ENCODE measurements around the gene TMEM238. TPM values are rescaled to one million over a fixed set of nuclear protein-coding genes. Genes with fewer than 3 reads are reported as not detected.
A peak's percentile ranks its signal among the peaks of the same experiment; 100 is the strongest.
"Not testable (repeated sequence)": the region's sequence is repeated elsewhere in the genome, so short reads cannot be mapped to it uniquely, and the experiment has no call there.

Gene TMEM238
- total and polyA plus RNA-seq, 9 of the 15 experiments (the other 6 are each of a cell fraction or from before 2014, with no cell fraction given): 0.18 to 5.1 (median 1.3) TPM; not detected in 4

DNA sequence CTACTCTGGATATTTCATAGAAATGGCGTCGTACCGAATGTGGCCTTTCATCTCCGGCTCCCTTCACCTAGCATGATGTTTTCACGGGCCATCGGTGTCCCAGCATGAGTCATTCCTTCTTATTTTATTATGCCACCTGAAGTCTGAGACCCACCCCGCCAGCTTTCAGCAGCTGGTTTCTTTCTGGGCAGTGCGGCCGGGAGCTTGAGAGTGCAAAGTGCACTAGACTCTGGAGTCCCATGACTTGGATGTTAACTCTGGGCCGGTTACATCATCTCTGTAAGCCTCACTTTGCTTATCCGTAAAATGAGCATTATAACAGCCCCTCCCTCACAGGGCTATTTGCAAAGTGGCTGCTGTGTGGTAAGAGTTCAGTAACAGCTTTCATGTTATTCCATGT, 50.2 kb downstream of the TMEM238 start (continued):
- TF ChIP-seq, protein P1, sequence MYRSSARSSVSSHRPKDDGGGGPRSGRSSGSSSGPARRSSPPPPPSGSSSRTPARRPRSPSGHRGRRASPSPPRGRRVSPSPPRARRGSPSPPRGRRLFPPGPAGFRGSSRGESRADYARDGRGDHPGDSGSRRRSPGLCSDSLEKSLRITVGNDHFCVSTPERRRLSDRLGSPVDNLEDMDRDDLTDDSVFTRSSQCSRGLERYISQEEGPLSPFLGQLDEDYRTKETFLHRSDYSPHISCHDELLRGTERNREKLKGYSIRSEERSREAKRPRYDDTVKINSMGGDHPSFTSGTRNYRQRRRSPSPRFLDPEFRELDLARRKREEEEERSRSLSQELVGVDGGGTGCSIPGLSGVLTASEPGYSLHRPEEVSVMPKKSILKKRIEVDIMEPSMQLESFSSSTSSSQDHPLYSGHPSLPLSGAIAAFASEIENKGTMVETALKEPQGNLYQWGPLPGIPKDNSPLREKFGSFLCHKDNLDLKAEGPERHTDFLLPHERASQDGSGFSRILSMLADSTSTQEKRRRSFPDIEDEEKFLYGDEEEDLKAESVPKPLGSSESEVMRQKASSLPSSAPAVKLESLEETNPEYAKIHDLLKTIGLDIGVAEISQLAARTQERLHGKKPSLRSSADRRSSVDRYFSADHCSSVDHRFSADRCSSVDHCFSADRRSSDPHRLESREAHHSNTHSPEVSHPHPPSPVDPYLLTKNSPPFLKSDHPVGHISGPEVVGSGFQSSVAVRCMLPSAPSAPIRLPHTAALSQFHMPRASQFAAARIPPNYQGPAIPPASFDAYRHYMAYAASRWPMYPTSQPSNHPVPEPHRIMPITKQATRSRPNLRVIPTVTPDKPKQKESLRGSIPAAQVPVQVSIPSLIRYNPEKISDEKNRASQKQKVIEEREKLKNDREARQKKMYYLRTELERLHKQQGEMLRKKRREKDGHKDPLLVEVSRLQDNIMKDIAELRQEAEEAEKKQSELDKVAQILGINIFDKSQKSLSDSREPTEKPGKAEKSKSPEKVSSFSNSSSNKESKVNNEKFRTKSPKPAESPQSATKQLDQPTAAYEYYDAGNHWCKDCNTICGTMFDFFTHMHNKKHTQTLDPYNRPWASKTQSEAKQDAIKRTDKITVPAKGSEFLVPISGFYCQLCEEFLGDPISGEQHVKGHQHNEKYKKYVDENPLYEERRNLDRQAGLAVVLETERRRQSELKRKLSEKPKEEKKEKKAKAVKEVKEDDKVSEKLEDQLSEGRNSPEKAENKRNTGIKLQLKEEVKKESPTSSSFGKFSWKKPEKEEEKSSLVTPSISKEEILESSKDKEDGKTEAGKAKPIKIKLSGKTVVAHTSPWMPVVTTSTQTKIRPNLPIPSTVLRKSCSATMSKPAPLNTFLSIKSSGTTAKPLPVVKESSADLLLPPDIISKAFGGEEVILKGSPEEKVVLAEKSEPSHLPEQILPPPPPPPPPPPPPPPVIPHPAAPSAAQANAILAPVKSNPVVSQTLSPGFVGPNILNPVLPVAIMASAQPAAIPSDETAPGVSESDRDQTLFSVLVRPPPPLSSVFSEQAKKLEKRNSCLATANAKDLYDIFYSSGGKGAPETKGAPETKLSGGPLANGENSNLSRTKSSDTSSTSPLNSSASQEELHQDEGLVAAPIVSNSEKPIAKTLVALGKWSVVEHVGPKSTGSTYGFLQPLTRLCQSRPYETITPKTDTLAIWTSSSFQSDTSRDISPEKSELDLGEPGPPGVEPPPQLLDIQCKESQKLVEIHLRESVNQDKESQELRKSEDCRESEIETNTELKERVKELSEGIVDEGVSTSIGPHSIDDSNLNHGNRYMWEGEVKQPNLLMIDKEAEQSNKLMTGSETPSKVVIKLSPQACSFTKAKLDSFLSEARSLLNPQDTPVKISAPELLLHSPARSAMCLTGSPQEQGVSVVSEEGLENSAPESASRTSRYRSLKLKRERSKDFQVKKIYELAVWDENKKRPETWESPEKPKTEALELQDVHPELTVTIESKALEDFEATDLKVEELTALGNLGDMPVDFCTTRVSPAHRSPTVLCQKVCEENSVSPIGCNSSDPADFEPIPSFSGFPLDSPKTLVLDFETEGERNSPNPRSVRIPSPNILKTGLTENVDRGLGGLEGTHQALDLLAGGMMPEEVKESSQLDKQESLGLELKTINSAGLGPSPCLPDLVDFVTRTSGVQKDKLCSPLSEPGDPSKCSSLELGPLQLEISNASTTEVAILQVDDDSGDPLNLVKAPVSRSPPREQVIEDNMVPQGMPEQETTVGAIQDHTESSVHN (IDR thresholded peaks at IDR 0.05; ENCODE audit: borderline replicate concordance in 1 of 2, low read depth in 1 of 2): no peak

DNA sequence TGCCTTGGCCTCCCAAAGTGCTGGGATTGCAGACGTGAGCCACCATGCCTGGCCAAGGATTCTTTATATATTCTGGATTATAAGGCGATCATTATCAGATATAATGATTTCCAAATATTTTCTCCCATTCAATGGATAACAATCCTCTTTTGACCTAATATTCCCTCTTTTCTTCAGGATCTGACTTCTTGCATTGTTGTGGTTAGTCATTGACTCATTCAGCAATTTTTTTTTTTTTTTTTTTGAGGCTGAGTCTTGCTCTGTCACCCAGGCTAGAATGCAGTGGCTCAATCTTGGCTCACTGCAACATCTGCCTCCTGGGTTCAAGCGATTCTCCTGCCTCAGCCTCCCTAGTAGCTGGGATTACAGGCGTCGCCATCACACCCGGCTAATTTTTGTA, 54.3 kb downstream of the TMEM238 start:
- intact Hi-C loops (cut with micrococcal nuclease); H2AFZ ChIP-seq (ENCODE audit: low read depth, low read length); H3K36me3 ChIP-seq (ENCODE audit: control insufficient read depth, insufficient read depth, low read length); BruUV-seq (replicated peaks); H3K9ac ChIP-seq (ENCODE audit: insufficient read depth in 1 of 2, low read depth in 2 of 2, low read length in 2 of 2); H3K27ac ChIP-seq (ENCODE audit: extremely low read depth, low read depth, low read length); H3K27me3 ChIP-seq (ENCODE audit: control insufficient read depth in 2 of 2, insufficient read depth in 2 of 2, low read length in 2 of 2); H3K79me2 ChIP-seq (ENCODE audit: control insufficient read depth, insufficient read depth, low read length); FAIRE-seq; ATAC-seq; H3K4me2 ChIP-seq (ENCODE audit: insufficient read depth, low read length); H3K9me1 ChIP-seq (ENCODE audit: control insufficient read depth, insufficient read depth, low read length); H3K9me3 ChIP-seq (replicated peaks; ENCODE audit: control insufficient read depth, insufficient read depth, low read depth, low read length); H4K20me1 ChIP-seq (replicated peaks; ENCODE audit: control insufficient read depth, insufficient read depth, low read length); POLR2A ChIA-PET; DNase-seq (ENCODE audit: extremely low read depth in 1 of 4, low spot score in 3 of 4); CTCF ChIA-PET (ENCODE audit: low intra/inter-chr PET ratio); in situ Hi-C loops (cut with MboI); H3K4me3 ChIP-seq: not testable (repeated sequence)
- 75% methylated on average over 6 of the region's 6 CpGs for WGBS (ENCODE audit: insufficient coverage, low coverage, missing lambda C conversion rate)
- H3K4me1 ChIP-seq (replicated peaks in 1 of 2; ENCODE audit: control insufficient read depth in 2 of 2, insufficient read depth in 2 of 2, low read length in 2 of 2): peaks cover 10 to 20% of the 10 kb centered on the region in 2 experiments; a peak in 4 of 5 replicates
- TF ChIP-seq ZNF384 (IDR thresholded peaks at IDR 0.05; ENCODE audit: low read depth, low read length): 0 out of 2 replicates have a peak, but pooled peaks have one; percentile 39

Other genes starting within 250 kb of the TMEM238 start
Only the 7 nearest of the 30 such genes appear.
- 35.6 and 38.2 TPM in 2 replicates for gene KMT5C, start 44.4 kb downstream of the TMEM238 start, total RNA-seq (2014; rRNA removed)
- 3.7 and 8.2 TPM in 2 replicates for gene KMT5C, start 44.4 kb downstream of the TMEM238 start, total RNA-seq (2014; rRNA removed; fragmentation: Illumina TruSeq; extraction: Trizol)
- gene KMT5C, start 44.4 kb downstream of the TMEM238 start, total RNA-seq (2015; rRNA removed; fragmentation: Illumina TruSeq; extraction: Trizol): 11.0 and 12.5 TPM in 2 replicates
- 50.7 and 53.5 TPM in 2 replicates for gene KMT5C, start 44.4 kb downstream of the TMEM238 start, total RNA-seq (2021)
- gene KMT5C, start 44.4 kb downstream of the TMEM238 start, polyA plus RNA-seq (2011; rRNA removed): 22.8 and 36.8 TPM in 2 replicates
- gene KMT5C, start 44.4 kb downstream of the TMEM238 start, polyA plus RNA-seq (2014; fragmentation: Illumina TruSeq; extraction: Trizol): 16.6 and 22.7 TPM in 2 replicates
- gene KMT5C, start 44.4 kb downstream of the TMEM238 start, polyA plus RNA-seq (2014; fragmentation: Nextera tagmentation; extraction: Ambion mirVana): under 1 TPM; 0.15 to 0.17 TPM
- gene KMT5C, start 44.4 kb downstream of the TMEM238 start, polyA plus RNA-seq (2014; rRNA removed): 42.7 and 50.2 TPM in 2 replicates
- 0.59 and 1.3 TPM in 2 replicates for gene COX6B2, start 29.6 kb downstream of the TMEM238 start, total RNA-seq (2014; rRNA removed)
- 0.40 and 0.61 TPM in 2 replicates for gene COX6B2, start 29.6 kb downstream of the TMEM238 start, total RNA-seq (2014; rRNA removed; fragmentation: Illumina TruSeq; extraction: Trizol)
- 0.23 and 0.83 TPM in 2 replicates for gene COX6B2, start 29.6 kb downstream of the TMEM238 start, total RNA-seq (2015; rRNA removed; fragmentation: Illumina TruSeq; extraction: Trizol)
- gene COX6B2, start 29.6 kb downstream of the TMEM238 start, total RNA-seq (2021): 2.5 and 2.6 TPM in 2 replicates
- gene COX6B2, start 29.6 kb downstream of the TMEM238 start, polyA plus RNA-seq (2011; rRNA removed): 1.8 and 1.9 TPM in 2 replicates
- 1.2 and 2.1 TPM in 2 replicates for gene COX6B2, start 29.6 kb downstream of the TMEM238 start, polyA plus RNA-seq (2014; fragmentation: Illumina TruSeq; extraction: Trizol)
- gene COX6B2, start 29.6 kb downstream of the TMEM238 start, polyA plus RNA-seq (2014; fragmentation: Nextera tagmentation; extraction: Ambion mirVana): under 1 TPM; 0.56 to 0.71 TPM
- gene COX6B2, start 29.6 kb downstream of the TMEM238 start, polyA plus RNA-seq (2014; rRNA removed): 1.4 and 1.5 TPM in 2 replicates
- not detected in 2 replicates for gene GARIN5B, start 21.0 kb downstream of the TMEM238 start, total RNA-seq (2014; rRNA removed)
- not detected in 2 replicates for gene GARIN5B, start 21.0 kb downstream of the TMEM238 start, total RNA-seq (2014; rRNA removed; fragmentation: Illumina TruSeq; extraction: Trizol)
- not detected in 2 replicates for gene GARIN5B, start 21.0 kb downstream of the TMEM238 start, total RNA-seq (2015; rRNA removed; fragmentation: Illumina TruSeq; extraction: Trizol)
- gene GARIN5B, start 21.0 kb downstream of the TMEM238 start, total RNA-seq (2021): not detected in 2 replicates
- not detected in 2 replicates for gene GARIN5B, start 21.0 kb downstream of the TMEM238 start, polyA plus RNA-seq (2011; rRNA removed)
- gene GARIN5B, start 21.0 kb downstream of the TMEM238 start, polyA plus RNA-seq (2014; fragmentation: Illumina TruSeq; extraction: Trizol): not detected in 2 replicates
- not detected for gene GARIN5B, start 21.0 kb downstream of the TMEM238 start, polyA plus RNA-seq (2014; fragmentation: Nextera tagmentation; extraction: Ambion mirVana)
- gene GARIN5B, start 21.0 kb downstream of the TMEM238 start, polyA plus RNA-seq (2014; rRNA removed): not detected in 2 replicates
- gene IL11, start 13.8 kb downstream of the TMEM238 start, total RNA-seq (2014; rRNA removed): not detected in 2 replicates
- gene IL11, start 13.8 kb downstream of the TMEM238 start, total RNA-seq (2014; rRNA removed; fragmentation: Illumina TruSeq; extraction: Trizol): not detected in 2 replicates
- not detected in 2 replicates for gene IL11, start 13.8 kb downstream of the TMEM238 start, total RNA-seq (2015; rRNA removed; fragmentation: Illumina TruSeq; extraction: Trizol)
- not detected in 2 replicates for gene IL11, start 13.8 kb downstream of the TMEM238 start, total RNA-seq (2021)
- gene IL11, start 13.8 kb downstream of the TMEM238 start, polyA plus RNA-seq (2011; rRNA removed): 0.19 and 0.42 TPM in 2 replicates
- 0.06 TPM in 1 of 2 replicates, not detected in the other for gene IL11, start 13.8 kb downstream of the TMEM238 start, polyA plus RNA-seq (2014; fragmentation: Illumina TruSeq; extraction: Trizol)
- gene IL11, start 13.8 kb downstream of the TMEM238 start, polyA plus RNA-seq (2014; fragmentation: Nextera tagmentation; extraction: Ambion mirVana): not detected
- gene IL11, start 13.8 kb downstream of the TMEM238 start, polyA plus RNA-seq (2014; rRNA removed): 0.04 TPM in 1 of 2 replicates, not detected in the other
- gene TMEM190, start 7.5 kb downstream of the TMEM238 start, total RNA-seq (2014; rRNA removed): not detected in 2 replicates
- not detected in 2 replicates for gene TMEM190, start 7.5 kb downstream of the TMEM238 start, total RNA-seq (2014; rRNA removed; fragmentation: Illumina TruSeq; extraction: Trizol)
- not detected in 2 replicates for gene TMEM190, start 7.5 kb downstream of the TMEM238 start, total RNA-seq (2015; rRNA removed; fragmentation: Illumina TruSeq; extraction: Trizol)
- gene TMEM190, start 7.5 kb downstream of the TMEM238 start, total RNA-seq (2021): not detected in 2 replicates
- gene TMEM190, start 7.5 kb downstream of the TMEM238 start, polyA plus RNA-seq (2011; rRNA removed): not detected in 2 replicates
- gene TMEM190, start 7.5 kb downstream of the TMEM238 start, polyA plus RNA-seq (2014; fragmentation: Illumina TruSeq; extraction: Trizol): not detected in 2 replicates
- not detected for gene TMEM190, start 7.5 kb downstream of the TMEM238 start, polyA plus RNA-seq (2014; fragmentation: Nextera tagmentation; extraction: Ambion mirVana)
- not detected in 2 replicates for gene TMEM190, start 7.5 kb downstream of the TMEM238 start, polyA plus RNA-seq (2014; rRNA removed)
- 888 and 1,279 TPM in 2 replicates for gene RPL28, start 1.6 kb upstream of the TMEM238 start, total RNA-seq (2014; rRNA removed)
- 387 and 446 TPM in 2 replicates for gene RPL28, start 1.6 kb upstream of the TMEM238 start, total RNA-seq (2014; rRNA removed; fragmentation: Illumina TruSeq; extraction: Trizol)
- 1,141 and 1,299 TPM in 2 replicates for gene RPL28, start 1.6 kb upstream of the TMEM238 start, total RNA-seq (2015; rRNA removed; fragmentation: Illumina TruSeq; extraction: Trizol)
- gene RPL28, start 1.6 kb upstream of the TMEM238 start, total RNA-seq (2021): 2,979 and 3,106 TPM in 2 replicates
- 124 and 523 TPM in 2 replicates for gene RPL28, start 1.6 kb upstream of the TMEM238 start, polyA plus RNA-seq (2011; rRNA removed)
- gene RPL28, start 1.6 kb upstream of the TMEM238 start, polyA plus RNA-seq (2014; fragmentation: Illumina TruSeq; extraction: Trizol): 1,998 and 2,071 TPM in 2 replicates
- gene RPL28, start 1.6 kb upstream of the TMEM238 start, polyA plus RNA-seq (2014; fragmentation: Nextera tagmentation; extraction: Ambion mirVana): 100 to 1,000 TPM; 257 to 287 TPM
- 622 and 687 TPM in 2 replicates for gene RPL28, start 1.6 kb upstream of the TMEM238 start, polyA plus RNA-seq (2014; rRNA removed)
- gene UBE2S, start 23.5 kb upstream of the TMEM238 start, total RNA-seq (2014; rRNA removed): 959 and 1,305 TPM in 2 replicates
- 35.0 and 65.5 TPM in 2 replicates for gene UBE2S, start 23.5 kb upstream of the TMEM238 start, total RNA-seq (2014; rRNA removed; fragmentation: Illumina TruSeq; extraction: Trizol)
- 97.3 and 100 TPM in 2 replicates for gene UBE2S, start 23.5 kb upstream of the TMEM238 start, total RNA-seq (2015; rRNA removed; fragmentation: Illumina TruSeq; extraction: Trizol)
- gene UBE2S, start 23.5 kb upstream of the TMEM238 start, total RNA-seq (2021): 390 and 411 TPM in 2 replicates
- gene UBE2S, start 23.5 kb upstream of the TMEM238 start, polyA plus RNA-seq (2011; rRNA removed): 157 and 191 TPM in 2 replicates
- gene UBE2S, start 23.5 kb upstream of the TMEM238 start, polyA plus RNA-seq (2014; fragmentation: Illumina TruSeq; extraction: Trizol): 242 and 275 TPM in 2 replicates
- 1 to 10 TPM; 1.5 to 1.6 TPM for gene UBE2S, start 23.5 kb upstream of the TMEM238 start, polyA plus RNA-seq (2014; fragmentation: Nextera tagmentation; extraction: Ambion mirVana)
- gene UBE2S, start 23.5 kb upstream of the TMEM238 start, polyA plus RNA-seq (2014; rRNA removed): 332 and 771 TPM in 2 replicates

All from K562 (cell line).